A549 treated with dexamethasone at 1 μM for 4 hours (cell line): Measurements from ENCODE around the gene HCFC1. TPM values are rescaled to one million over a fixed set of nuclear protein-coding genes. Genes with fewer than 3 reads are reported as not detected.

Experiments
- total RNA-seq: library from RNA; stranded (reverse); fragments of 200-300 nt; extraction: Qiagen RNA extraction; gene quantifications from 5 replicates; pipeline ENCODE4 v1.2.3, GENCODE V29; 2022

Gene HCFC1
- total RNA-seq, result 26.9 to 48.8 TPM (median 47.9 TPM) in 5 replicates

GRCh38 chrX:153971450-153972367 lies at the start of gene HCFC1:
Gene HCFC1 (minus strand): TSS chrX:153971818. CDS start chrX:153970840, 978 bp downstream.

GRCh38 chrX:154019633-154020528 lies 48.3 kb upstream of the HCFC1 start, which contains the start of gene IRAK1:
Gene IRAK1 (minus strand): TSS chrX:154019902. CDS start chrX:154019812, 90 bp downstream.

GRCh38 chrX:153972368-153973126 lies 929 bp upstream of the HCFC1 start, which contains the start of gene TMEM187:
Gene TMEM187 (plus strand): TSS chrX:153972754. CDS start chrX:153982063, 9,309 bp downstream.

GRCh38 chrX:153944140-153944799 lies 27.3 kb downstream of the HCFC1 start, which contains the start of gene RENBP:
Gene RENBP (minus strand): TSS chrX:153944643. CDS start chrX:153944610, 33 bp downstream.

GRCh38 chrX:153934762-153935325 lies 36.8 kb downstream of the HCFC1 start, which contains the start of gene NAA10:
Gene NAA10 (minus strand): TSS chrX:153935037. CDS start chrX:153934904, 133 bp downstream.

GRCh38 chrX:153925739-153926551 lies 45.7 kb downstream of the HCFC1 start, which contains the start of gene ARHGAP4:
Gene ARHGAP4 (minus strand): TSS chrX:153926264. CDS start chrX:153926202, 62 bp downstream.

GRCh38 chrX:153903991-153904957 lies 67.3 kb downstream of the HCFC1 start, which contains the start of gene AVPR2:
Gene AVPR2 (plus strand): TSS chrX:153904673. CDS start chrX:153905146, 473 bp downstream.

Other genes starting within 250 kb of the HCFC1 start
- gene BCAP31, start 247.4 kb downstream of the HCFC1 start, total RNA-seq, result 339 to 415 TPM (median 357 TPM) in 5 replicates
- 2.6 to 4.7 TPM (median 4.2 TPM) in 5 replicates for gene ABCD1, start 247.0 kb downstream of the HCFC1 start, total RNA-seq
- 1.8 to 4.1 TPM (median 3.0 TPM) in 5 replicates for gene PLXNB3, start 207.6 kb downstream of the HCFC1 start, total RNA-seq
- 0.03 to 0.06 TPM (median 0.05 TPM) in 5 replicates for gene SRPK3, start 190.8 kb downstream of the HCFC1 start, total RNA-seq
- gene IDH3G, start 177.4 kb downstream of the HCFC1 start, total RNA-seq, result 51.1 to 66.0 TPM (median 64.4 TPM) in 5 replicates
- gene SSR4, start 177.2 kb downstream of the HCFC1 start, total RNA-seq, result 328 to 374 TPM (median 349 TPM) in 5 replicates
- 2.9 to 4.0 TPM (median 3.4 TPM) in 5 replicates for gene PDZD4, start 141.3 kb downstream of the HCFC1 start, total RNA-seq
- gene L1CAM, start 85.6 kb downstream of the HCFC1 start, total RNA-seq, result 18.1 to 23.9 TPM (median 20.8 TPM) in 5 replicates
- 0.05 TPM in 1 of 5 replicates, not detected in the others for gene AVPR2, start 67.1 kb downstream of the HCFC1 start, total RNA-seq
- gene ARHGAP4, start 45.6 kb downstream of the HCFC1 start, total RNA-seq, result 0.82 to 2.5 TPM (median 2.0 TPM) in 5 replicates
- 200 to 245 TPM (median 214 TPM) in 5 replicates for gene NAA10, start 36.8 kb downstream of the HCFC1 start, total RNA-seq
- gene RENBP, start 27.2 kb downstream of the HCFC1 start, total RNA-seq, result 0.09 to 0.20 TPM (median 0.09 TPM) in 3 of 5 replicates, not detected in the others
- 4.0 to 6.5 TPM (median 4.7 TPM) in 5 replicates for gene TMEM187, start 936 bp upstream of the HCFC1 start, total RNA-seq
- gene IRAK1, start 48.1 kb upstream of the HCFC1 start, total RNA-seq, result 184 to 233 TPM (median 221 TPM) in 5 replicates
- 16.2 to 25.6 TPM (median 22.5 TPM) in 5 replicates for gene MECP2, start 125.9 kb upstream of the HCFC1 start, total RNA-seq
- gene OPN1LW, start 172.4 kb upstream of the HCFC1 start, total RNA-seq, result not detected in 5 replicates
- gene OPN1MW, start 210.8 kb upstream of the HCFC1 start, total RNA-seq, result not detected in 5 replicates
- not detected in 5 replicates for gene OPN1MW2, start 247.9 kb upstream of the HCFC1 start, total RNA-seq